T-helper 1 cell treated with Interleukin-12 subunit alpha and Interleukin-12 subunit beta and Interleukin-4 antibody, amounts not matched to agents 30 μg/mL and 1 μg/mL, for 36 hours (primary cell): ENCODE results near the gene NPRL2.

Source experiments
- H3K27ac Mint-ChIP-seq: one replicate; pipeline ENCODE4 v1.8.0; 2021; ENCODE audit warnings: mild to moderate bottlenecking, mixed read lengths
- H3K27me3 Mint-ChIP-seq: one replicate; pipeline ENCODE4 v1.8.0; 2021; ENCODE audit warnings: low read depth, mixed read lengths
- H3K36me3 Mint-ChIP-seq: one replicate; pipeline ENCODE4 v1.8.0; 2021; ENCODE audit warnings: low read depth, mixed read lengths
- H3K4me1 Mint-ChIP-seq: one replicate; pipeline ENCODE4 v1.8.0; 2021; ENCODE audit warnings: low read depth, mixed read lengths
- H3K4me3 Mint-ChIP-seq: one replicate; pipeline ENCODE4 v1.8.0; 2021; ENCODE audit warnings: mild to moderate bottlenecking, moderate library complexity, mixed read lengths
- H3K9me3 Mint-ChIP-seq: one replicate; pipeline ENCODE4 v1.8.0; 2021; ENCODE audit warnings: mixed read lengths

NPRL2 gene

DNA sequence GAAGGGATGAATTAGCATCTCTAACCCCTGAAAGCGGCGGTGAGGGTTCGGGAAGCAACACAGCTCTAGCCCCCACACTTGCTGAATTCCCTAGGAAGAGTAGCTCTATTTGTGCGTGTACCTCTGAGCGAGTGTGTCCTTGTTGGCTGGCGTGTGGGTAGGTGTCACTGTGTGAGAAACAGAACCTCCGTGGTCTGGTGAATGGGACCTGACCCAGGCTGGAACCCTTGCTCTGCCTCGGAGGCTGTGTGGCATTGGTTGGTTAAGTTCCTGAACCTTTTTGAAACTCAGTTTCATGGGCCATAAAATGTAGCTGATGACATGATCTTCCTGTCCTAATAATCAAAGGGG, 9.2 kb upstream of the NPRL2 start:
- H3K4me1 Mint-ChIP-seq = peaks cover 32% of the 10 kb centered on the region
- H3K9me3 Mint-ChIP-seq = no peaks in the 10 kb centered on the region
- peak overlapping the region; percentile 98 for H3K4me3 Mint-ChIP-seq
- H3K27me3 Mint-ChIP-seq = no peaks in the 10 kb centered on the region
- H3K27ac Mint-ChIP-seq = peak overlapping the region; percentile 92
- peaks cover 20% of the 10 kb centered on the region for H3K36me3 Mint-ChIP-seq

DNA sequence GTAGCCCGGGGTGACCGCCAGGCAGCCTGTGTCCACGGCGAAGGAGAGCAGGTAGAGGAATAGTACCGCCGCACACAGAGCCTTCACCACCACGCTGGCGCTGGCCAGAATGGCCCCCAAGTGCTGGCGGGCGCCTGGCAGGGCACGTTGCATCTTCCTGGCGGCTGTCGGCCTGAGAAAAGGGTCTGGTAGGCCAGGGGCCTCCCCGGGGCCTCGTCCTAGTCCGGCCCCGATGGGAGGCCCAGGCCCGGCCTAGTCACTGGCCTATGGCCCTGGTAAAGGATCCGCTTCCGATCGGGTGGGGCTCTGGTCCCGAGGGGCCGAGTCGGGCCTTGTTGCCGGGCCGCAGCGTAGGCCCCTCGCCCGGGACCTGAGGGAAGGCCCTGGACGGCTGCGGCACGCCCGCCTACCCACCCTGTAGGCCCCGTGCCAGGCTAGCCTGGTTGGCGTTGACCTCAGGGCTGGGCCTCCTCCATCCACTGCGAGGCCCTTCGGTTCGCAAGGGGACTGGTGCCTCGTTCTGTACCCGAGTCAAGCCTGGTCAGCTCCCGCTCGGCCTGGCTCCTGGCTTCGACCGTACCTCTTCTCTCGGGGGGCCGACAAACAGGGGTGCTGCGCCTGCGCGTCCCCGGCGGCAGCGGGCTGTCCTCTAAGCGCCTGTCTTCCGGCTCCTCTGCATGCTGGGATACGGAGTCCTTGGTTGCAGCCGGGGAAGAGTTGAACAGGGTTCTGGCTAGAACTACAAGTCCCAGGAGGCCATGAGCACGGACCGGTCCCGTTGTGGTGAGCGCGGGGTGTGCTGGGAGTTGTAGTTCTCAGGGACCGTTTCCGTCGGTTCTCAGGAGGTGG, 8.6 kb upstream of the NPRL2 start, which contains the start of gene TMEM115:
Gene TMEM115 (minus strand): TSS at position 611 of the 849 bp plus-strand sequence. CDS start 458 bp downstream, at position 153.
- Mint-ChIP-seq H3K9me3 (no peaks in the 10 kb centered on the region), H3K36me3 (peaks cover 24% of the 10 kb centered on the region), H3K4me3 (peak within 1 kb of the TSS; percentile 98), H3K27ac (peak within 1 kb of the TSS; percentile 92), H3K4me1 (peaks cover 32% of the 10 kb centered on the region), H3K27me3 (no peaks in the 10 kb centered on the region)

- Mint-ChIP-seq H3K4me1 (peaks cover 32% of the 10 kb centered on the region), H3K27ac (peak overlapping the region; percentile 69), H3K27me3 (no peaks in the 10 kb centered on the region), H3K36me3 (peaks cover 24% of the 10 kb centered on the region), H3K4me3 (peak overlapping the region; percentile 98), H3K9me3 (no peaks in the 10 kb centered on the region)
Measured at GRCh38 chr3:50358355-50358910, 7.9 kb upstream of the NPRL2 start.

DNA sequence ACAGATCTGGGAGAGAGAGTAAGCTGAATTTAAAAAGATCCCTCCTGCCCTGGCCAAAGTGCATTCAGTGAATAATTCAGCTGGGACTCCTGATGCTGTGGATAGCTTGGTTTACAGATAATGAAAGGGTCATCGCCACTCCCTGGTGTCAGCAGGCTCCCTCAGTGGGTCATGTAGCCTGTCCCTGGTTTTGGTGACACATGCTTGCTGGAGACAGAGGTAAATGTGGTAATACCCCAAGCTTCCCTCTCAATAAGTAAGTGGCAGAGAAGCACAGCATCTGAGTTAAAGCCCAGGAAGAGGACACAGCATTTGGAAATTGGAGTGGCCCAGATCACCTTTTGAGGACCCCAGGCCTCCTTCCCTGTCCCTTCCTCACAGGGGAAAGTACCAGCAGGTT, 6.9 kb upstream of the NPRL2 start:
- Mint-ChIP-seq H3K27ac (no peak overlapping the region), H3K9me3 (no peaks in the 10 kb centered on the region), H3K4me1 (peaks cover 32% of the 10 kb centered on the region), H3K27me3 (no peaks in the 10 kb centered on the region), H3K4me3 (peak overlapping the region; percentile 98), H3K36me3 (peaks cover 29% of the 10 kb centered on the region)

DNA sequence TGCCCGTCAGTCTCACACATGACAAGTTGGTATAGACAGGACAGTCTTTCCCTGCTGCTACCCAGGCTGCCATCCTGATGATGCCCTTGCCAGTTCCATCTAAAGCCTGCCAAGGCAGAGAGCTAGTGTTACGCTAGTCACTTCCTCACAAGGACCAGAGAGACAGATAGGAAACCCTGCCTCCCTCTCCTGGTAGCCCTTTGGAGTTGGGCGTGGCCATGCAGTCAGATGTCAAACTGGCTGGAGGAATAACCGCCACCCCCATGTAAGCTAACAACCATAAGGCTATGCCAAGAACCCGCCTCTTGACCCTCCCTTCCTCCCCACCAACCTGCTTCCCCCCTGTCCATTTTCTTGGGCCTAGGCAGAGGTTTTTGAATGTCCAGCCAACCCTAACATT, 6.0 kb upstream of the NPRL2 start:
- Mint-ChIP-seq H3K36me3 (peaks cover 27% of the 10 kb centered on the region), H3K9me3 (no peaks in the 10 kb centered on the region), H3K4me1 (peaks cover 36% of the 10 kb centered on the region), H3K4me3 (peak overlapping the region; percentile 98), H3K27me3 (no peaks in the 10 kb centered on the region), H3K27ac (peak overlapping the region; percentile 59)

- Mint-ChIP-seq H3K4me1 (peaks cover 42% of the 10 kb centered on the region), H3K27ac (peak overlapping the region; percentile 59), H3K27me3 (no peaks in the 10 kb centered on the region), H3K9me3 (no peaks in the 10 kb centered on the region), H3K36me3 (peaks cover 33% of the 10 kb centered on the region), H3K4me3 (peak overlapping the region; percentile 98)
Measured at GRCh38 chr3:50355829-50356552, 5.4 kb upstream of the NPRL2 start.

- peaks cover 37% of the 10 kb centered on the region for H3K36me3 Mint-ChIP-seq
- no peaks in the 10 kb centered on the region for H3K9me3 Mint-ChIP-seq
- no peak overlapping the region for H3K4me3 Mint-ChIP-seq
- no peak overlapping the region for H3K27ac Mint-ChIP-seq
- H3K4me1 Mint-ChIP-seq = peaks cover 48% of the 10 kb centered on the region
- H3K27me3 Mint-ChIP-seq = no peaks in the 10 kb centered on the region
Measured at GRCh38 chr3:50354850-50355249, 4.3 kb upstream of the NPRL2 start.

DNA sequence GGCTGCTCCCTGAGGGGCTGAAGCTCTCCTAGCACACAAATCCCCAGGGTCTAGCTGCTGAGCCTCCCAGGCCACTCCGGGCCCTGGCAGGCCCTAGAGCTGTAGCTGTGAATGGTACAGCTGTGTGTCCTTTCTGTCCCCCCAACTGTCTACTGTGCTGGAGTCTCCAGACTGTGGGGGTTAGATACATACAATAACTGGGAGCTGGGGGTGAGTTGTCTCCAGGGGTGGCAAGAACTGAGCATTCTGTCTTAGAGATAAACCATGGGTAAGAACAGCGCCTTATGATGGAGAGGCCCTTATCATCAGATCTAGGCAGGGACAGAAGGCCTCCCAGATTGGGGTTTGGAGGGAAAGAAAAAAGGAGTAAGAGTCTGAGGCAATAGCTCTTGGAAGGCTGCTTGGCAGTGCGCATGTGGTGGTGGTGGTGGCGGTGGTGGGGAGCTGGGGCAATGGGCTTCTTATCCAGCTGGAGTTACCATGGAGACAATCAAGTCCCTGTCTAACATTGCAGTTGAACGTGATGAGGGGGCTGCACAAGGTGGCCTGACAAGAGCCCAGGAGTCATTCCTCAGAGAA, 3.7 kb upstream of the NPRL2 start:
- H3K27ac Mint-ChIP-seq = peak overlapping the region; percentile 53
- H3K27me3 Mint-ChIP-seq = no peaks in the 10 kb centered on the region
- peaks cover 46% of the 10 kb centered on the region for H3K4me1 Mint-ChIP-seq
- no peaks in the 10 kb centered on the region for H3K9me3 Mint-ChIP-seq
- H3K36me3 Mint-ChIP-seq = peaks cover 36% of the 10 kb centered on the region
- peak overlapping the region; percentile 7 for H3K4me3 Mint-ChIP-seq

DNA sequence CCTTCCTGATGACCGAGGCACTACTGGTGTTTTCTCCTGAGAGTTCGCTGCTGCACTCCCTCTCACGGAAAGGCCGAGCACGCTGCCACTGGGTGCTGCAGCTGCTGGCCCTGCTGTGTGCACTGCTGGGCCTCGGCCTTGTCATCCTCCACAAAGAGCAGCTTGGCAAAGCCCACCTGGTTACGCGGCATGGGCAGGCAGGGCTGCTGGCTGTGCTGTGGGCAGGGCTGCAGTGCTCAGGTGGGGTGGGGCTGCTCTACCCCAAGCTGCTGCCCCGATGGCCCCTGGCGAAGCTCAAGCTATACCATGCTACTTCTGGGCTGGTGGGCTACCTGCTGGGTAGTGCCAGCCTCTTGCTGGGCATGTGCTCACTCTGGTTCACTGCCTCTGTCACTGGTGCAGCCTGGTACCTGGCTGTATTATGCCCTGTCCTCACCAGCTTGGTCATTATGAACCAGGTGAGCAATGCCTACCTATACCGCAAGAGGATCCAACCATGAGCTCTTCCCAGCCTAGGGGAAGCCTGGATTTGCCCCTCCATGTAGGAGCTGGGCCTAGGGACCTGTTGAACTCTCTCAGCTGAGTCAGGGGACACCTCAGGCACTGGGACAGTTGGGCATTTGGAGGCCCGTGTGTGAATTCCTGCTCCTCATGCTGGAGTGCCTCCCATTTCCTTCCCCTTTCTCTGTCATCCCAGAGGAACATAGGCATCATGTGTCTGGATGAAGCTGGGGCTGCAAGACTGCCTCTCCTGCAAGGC, 2.9 kb upstream of the NPRL2 start:
- Mint-ChIP-seq H3K4me3 (no peak overlapping the region), H3K27me3 (no peaks in the 10 kb centered on the region), H3K36me3 (peaks cover 35% of the 10 kb centered on the region), H3K4me1 (peaks cover 47% of the 10 kb centered on the region), H3K27ac (no peak overlapping the region), H3K9me3 (no peaks in the 10 kb centered on the region)

GRCh38 chr3:50352781-50353180, 2.2 kb upstream of the NPRL2 start:
- Mint-ChIP-seq H3K4me1 (peaks cover 46% of the 10 kb centered on the region), H3K27me3 (no peaks in the 10 kb centered on the region), H3K27ac (peak overlapping the region; percentile 31), H3K4me3 (no peak overlapping the region), H3K9me3 (no peaks in the 10 kb centered on the region), H3K36me3 (peaks cover 37% of the 10 kb centered on the region)

GRCh38 chr3:50351323-50351697, 735 bp upstream of the NPRL2 start:
- peaks cover 37% of the 10 kb centered on the region for H3K4me1 Mint-ChIP-seq
- H3K27me3 Mint-ChIP-seq = no peaks in the 10 kb centered on the region
- peak overlapping the region; percentile 91 for H3K4me3 Mint-ChIP-seq
- no peaks in the 10 kb centered on the region for H3K9me3 Mint-ChIP-seq
- H3K27ac Mint-ChIP-seq = peak overlapping the region; percentile 97
- peaks cover 41% of the 10 kb centered on the region for H3K36me3 Mint-ChIP-seq

DNA sequence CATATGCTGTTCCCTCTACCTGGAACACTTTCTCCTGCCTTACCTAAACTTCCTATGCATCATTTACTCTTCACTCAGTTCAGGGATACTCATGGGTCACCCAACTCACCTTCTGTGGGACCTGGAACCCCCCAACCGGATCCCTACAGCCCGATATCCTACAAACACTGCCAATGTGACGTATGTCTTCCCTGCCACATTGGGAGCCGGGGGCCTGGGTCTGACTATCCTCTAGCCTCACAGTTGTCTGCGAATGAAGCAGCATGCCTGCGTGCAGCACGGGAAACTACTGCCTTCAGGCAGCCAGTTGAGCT, 405 bp downstream of the NPRL2 start:
- H3K4me1 Mint-ChIP-seq = peaks cover 40% of the 10 kb centered on the region
- peak overlapping the region; percentile 97 for H3K27ac Mint-ChIP-seq
- H3K27me3 Mint-ChIP-seq = no peaks in the 10 kb centered on the region
- H3K4me3 Mint-ChIP-seq = peak overlapping the region; percentile 91
- H3K36me3 Mint-ChIP-seq = peaks cover 38% of the 10 kb centered on the region
- no peaks in the 10 kb centered on the region for H3K9me3 Mint-ChIP-seq

DNA sequence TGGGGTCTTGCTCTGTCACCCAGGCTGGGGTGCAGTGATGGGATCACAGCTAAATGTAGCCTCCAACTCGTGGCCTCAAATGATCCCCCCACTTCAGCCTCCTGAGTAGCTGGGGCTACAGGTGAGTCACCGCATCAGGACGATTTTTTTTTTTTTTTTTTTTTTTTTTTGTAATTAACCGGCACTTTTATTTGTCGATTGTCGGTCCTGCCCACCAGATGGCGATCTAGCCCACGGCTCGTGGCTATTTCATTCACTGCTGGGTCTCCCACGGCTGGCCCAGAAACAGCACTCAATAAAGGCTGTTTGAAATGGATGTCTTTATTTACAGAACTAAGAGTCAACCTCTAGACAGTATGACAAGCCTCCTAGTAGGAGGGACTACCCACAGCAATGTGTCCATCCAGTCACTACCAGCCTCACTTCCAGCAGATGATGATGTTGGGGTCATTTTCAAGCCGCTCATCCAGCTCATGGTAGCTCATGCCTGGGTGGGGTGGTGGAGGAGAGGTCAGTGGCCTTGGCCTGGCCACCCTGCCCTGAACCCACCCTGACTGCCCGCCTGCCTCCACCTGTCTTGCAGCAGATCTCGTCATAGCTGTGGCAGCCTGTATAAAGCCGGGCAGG, 3.3 kb downstream of the NPRL2 start:
- no peaks in the 10 kb centered on the region for H3K9me3 Mint-ChIP-seq
- H3K27me3 Mint-ChIP-seq = no peaks in the 10 kb centered on the region
- no peak overlapping the region for H3K27ac Mint-ChIP-seq
- H3K36me3 Mint-ChIP-seq = peaks cover 26% of the 10 kb centered on the region
- H3K4me3 Mint-ChIP-seq = no peak overlapping the region
- H3K4me1 Mint-ChIP-seq = peaks cover 44% of the 10 kb centered on the region
